Esophagus squamous epithelium (tissue), 5 donors: Measurements from ENCODE around the gene MRPL11. TPM values are rescaled to one million over a fixed set of nuclear protein-coding genes. Genes with fewer than 3 reads are reported as not detected.
A peak's percentile ranks its signal among the peaks of the same experiment; 100 is the strongest.

ENCODE experiments used
- DNase-seq: peaks from one replicate; lab custom pipeline; 2025; lab: John Stamatoyannopoulos, UW
- H3K27ac ChIP-seq, 4 donors: fragments of 200-600 bp; sonication (generic); one replicate each; pipeline ENCODE4 v1.5.1; 2016 to 2019; ENCODE audit warnings: mild to moderate bottlenecking in 1 of 4
- H3K27me3 ChIP-seq, 4 donors: fragments of 200-600 bp; sonication (generic); 1 replicate in 3 of 4; 2 replicates in 1 of 4; pipeline versions ENCODE4 v1.5.1 to v1.6.0; 2017 to 2021; ENCODE audit warnings: antibody characterized with exemption in 1 of 4
- H3K36me3 ChIP-seq, 3 donors: fragments of 200-600 bp; sonication (generic); one replicate each; pipeline ENCODE4 v1.5.1; 2016 to 2019
- H3K4me1 ChIP-seq, 3 donors: fragments of 200-600 bp; sonication (generic); one replicate each; pipeline ENCODE4 v1.5.1; 2017 to 2019
- H3K4me3 ChIP-seq, 4 donors: fragments of 200-600 bp; sonication (generic); 1 replicate in 3 of 4; 2 replicates in 1 of 4; pipeline ENCODE4 v1.5.1; 2016 to 2019; ENCODE audit warnings: mild to moderate bottlenecking in 2 of 4, moderate library complexity in 1 of 4
- H3K9me3 ChIP-seq, 3 donors: fragments of 200-600 bp; sonication (generic); one replicate each; pipeline ENCODE4 v1.5.1; 2016 to 2019
- CTCF ChIP-seq, 6 experiments: fragments of 450-650 bp in 4 of 6; fragments of 200-600 bp in 2 of 6; sonication (generic) in 2 of 6; IDR thresholded peaks; one replicate each; pipeline ENCODE4 v1.5.1; 2016 to 2019; ENCODE audit warnings: antibody characterized with exemption in 6 of 6, mild to moderate bottlenecking in 4 of 6, moderate library complexity in 4 of 6
- POLR2A ChIP-seq, 4 donors: fragments of 450-650 bp; IDR thresholded peaks; one replicate each; pipeline ENCODE4 v1.6.1; 2017; ENCODE audit warnings: antibody characterized with exemption in 4 of 4, mild to moderate bottlenecking in 4 of 4, moderate library complexity in 3 of 4
- WGBS, 2 donors: methylation state at CpG; one replicate each; pipeline ENCODE4 v1.1.5; 2018; 5-methylcytosine and 5-hydroxymethylcytosine counted together
- intact Hi-C: fragments of 100-400 bp; cut with DNase I; formaldehyde crosslinking; loops from one replicate; pipeline ENCODE4 v1.15.0; 2022
- total RNA-seq, 4 donors: library from RNA; depleted of rRNA; stranded (reverse); fragments of >200 nt; gene quantifications; one replicate each; pipeline ENCODE4 v1.1.0, GENCODE V29; 2016
- donor health status: DM: yes; HTN: yes; CAD: no.

MRPL11 gene
- total RNA-seq, 4 donors from 2014 or later = 39.3 to 66.4 (median 54.2) TPM

GRCh38 chr11:66411323-66411722 is 27.3 kb downstream of the MRPL11 start:
- no peak overlapping the region for H3K27ac ChIP-seq
- intact Hi-C loops = no loop called here
- WGBS, 2 donors = 57 to 59% methylated on average over 3 to 4 of the region's 4 CpGs
- TF ChIP-seq POLR2A (IDR thresholded peaks at IDR 0.05) = no peak
- TF ChIP-seq CTCF (IDR thresholded peaks at IDR 0.05) = no peak
- no peak for DNase-seq
- H3K36me3 ChIP-seq = no peaks in the 10 kb centered on the region
- H3K4me3 ChIP-seq = peak overlapping the region in 1 of 4 donors; percentile 29
- peaks cover 6 to 15% (median 7%) of the 10 kb centered on the region in 3 donors for H3K4me1 ChIP-seq
- H3K9me3 ChIP-seq = no peaks in the 10 kb centered on the region
- peaks cover 0 to 82% (median 0%) of the 10 kb centered on the region in 4 donors for H3K27me3 ChIP-seq

- H3K9me3 ChIP-seq = no peaks in the 10 kb centered on the region
- H3K27me3 ChIP-seq = peaks cover 0 to 82% (median 0%) of the 10 kb centered on the region in 4 donors
- peak overlapping the region in 3 of 4 donors; percentile 68 to 78 (median 70) for H3K27ac ChIP-seq
- no peak overlapping the region for H3K4me3 ChIP-seq
- no CpG with 5 or more reads among the region's 12 CpGs for WGBS, 2 donors
- peaks cover 6 to 15% (median 7%) of the 10 kb centered on the region in 3 donors for H3K4me1 ChIP-seq
- no peak for TF ChIP-seq POLR2A (IDR thresholded peaks at IDR 0.05)
- no peak for TF ChIP-seq CTCF (IDR thresholded peaks at IDR 0.05)
- intact Hi-C loops = no loop called here
- no peak for DNase-seq
- H3K36me3 ChIP-seq = no peaks in the 10 kb centered on the region
Observed at GRCh38 chr11:66410191-66410590, 28.5 kb downstream of the MRPL11 start.

GRCh38 chr11:66409226-66409625 is 29.4 kb downstream of the MRPL11 start:
- TF ChIP-seq CTCF (IDR thresholded peaks at IDR 0.05) (no peak), POLR2A (IDR thresholded peaks at IDR 0.05) (no peak)
- DNase-seq = no peak
- Histone ChIP-seq H3K27ac (peak overlapping the region; percentile 39 to 78 (median 69)), H3K36me3 (no peaks in the 10 kb centered on the region), H3K4me1 (peaks cover 6 to 15% (median 7%) of the 10 kb centered on the region in 3 donors), H3K4me3 (peak overlapping the region in 3 of 4 donors; percentile 35 to 60 (median 46)), H3K9me3 (no peaks in the 10 kb centered on the region), H3K27me3 (peaks cover 0 to 80% (median 0%) of the 10 kb centered on the region in 4 donors)
- intact Hi-C loops = no loop called here
- no CpG with 5 or more reads among the region's 15 CpGs for WGBS, 2 donors

- no peak for DNase-seq
- Histone ChIP-seq H3K4me1 (peaks cover 6 to 15% (median 7%) of the 10 kb centered on the region in 3 donors), H3K27me3 (peaks cover 0 to 76% (median 0%) of the 10 kb centered on the region in 4 donors), H3K27ac (peak overlapping the region; percentile 39 to 78 (median 73)), H3K36me3 (no peaks in the 10 kb centered on the region), H3K4me3 (peak overlapping the region; percentile 14 to 60 (median 40)), H3K9me3 (no peaks in the 10 kb centered on the region)
- 0% methylated on average over 8 to 19 of the region's 63 CpGs for WGBS, 2 donors
- intact Hi-C loops = no loop called here
- TF ChIP-seq CTCF (IDR thresholded peaks at IDR 0.05) = peak; percentile 99 to 100 (median 100)
- TF ChIP-seq POLR2A (IDR thresholded peaks at IDR 0.05) = peak in 1 of 4 donors; percentile 19
Observed at GRCh38 chr11:66408488-66409214, 30.0 kb downstream of the MRPL11 start.

- DNase-seq = no peak
- Histone ChIP-seq H3K36me3 (no peaks in the 10 kb centered on the region), H3K4me1 (peaks cover 6 to 15% (median 7%) of the 10 kb centered on the region in 3 donors), H3K27me3 (peaks cover 0 to 76% (median 0%) of the 10 kb centered on the region in 4 donors), H3K9me3 (no peaks in the 10 kb centered on the region), H3K4me3 (no peak overlapping the region), H3K27ac (no peak overlapping the region)
- 59 to 60% methylated on average over 4 to 5 of the region's 5 CpGs for WGBS, 2 donors
- intact Hi-C loops = no loop called here
- TF ChIP-seq POLR2A (IDR thresholded peaks at IDR 0.05) (no peak), CTCF (IDR thresholded peaks at IDR 0.05) (no peak)
Observed at GRCh38 chr11:66407651-66408050, 31.0 kb downstream of the MRPL11 start.
